OCI-LY7 (cell line): ENCODE data around the gene C14orf93.
A peak's percentile ranks its signal among the peaks of the same experiment; 100 is the strongest.

ENCODE experiments used
- CTCF ChIP-seq: fragments of 200-600 bp; sonication (generic); conservative IDR thresholded peaks from 2 replicates; pipeline ENCODE4 v1.5.1; 2014; ENCODE audit warnings: mild to moderate bottlenecking, antibody characterized with exemption, low read length, moderate library complexity, mixed read lengths
- EZH2phosphoT487 ChIP-seq: fragments of 200-600 bp; sonication (generic); IDR thresholded peaks from 2 replicates; pipeline ENCODE4 v1.6.1; 2018; ENCODE audit warnings: low read depth, borderline replicate concordance, mild to moderate bottlenecking, mixed run types, antibody characterized with exemption, low read length, moderate library complexity, mixed read lengths

- TF ChIP-seq CTCF (peak; percentile 95), EZH2phosphoT487 (no peak)
Measured at GRCh38 chr14:23057757-23058653, 48.1 kb upstream of the C14orf93 start.
